ENCODE measurements around the gene BCKDHB.

DNA sequence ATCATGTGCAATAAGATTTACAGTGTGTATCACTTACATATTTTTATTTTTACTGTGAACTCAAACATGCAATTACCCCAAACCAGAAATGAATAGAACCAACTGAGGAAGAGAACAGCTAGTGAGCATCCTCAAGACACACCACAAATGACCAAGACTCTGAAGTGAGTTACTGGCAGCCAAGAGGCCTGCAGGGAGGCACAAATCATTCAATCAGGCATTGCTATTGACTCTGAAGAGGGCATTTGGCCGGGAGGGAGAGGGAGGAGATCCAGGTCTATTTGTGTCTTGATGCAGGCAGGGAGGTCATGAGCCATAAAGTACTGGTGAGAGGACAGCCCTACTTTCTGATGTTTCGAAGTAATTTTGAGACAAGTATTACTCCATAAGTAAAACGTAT, 257.7 kb downstream of the BCKDHB start:
- TF ChIP-seq, protein P1, sequence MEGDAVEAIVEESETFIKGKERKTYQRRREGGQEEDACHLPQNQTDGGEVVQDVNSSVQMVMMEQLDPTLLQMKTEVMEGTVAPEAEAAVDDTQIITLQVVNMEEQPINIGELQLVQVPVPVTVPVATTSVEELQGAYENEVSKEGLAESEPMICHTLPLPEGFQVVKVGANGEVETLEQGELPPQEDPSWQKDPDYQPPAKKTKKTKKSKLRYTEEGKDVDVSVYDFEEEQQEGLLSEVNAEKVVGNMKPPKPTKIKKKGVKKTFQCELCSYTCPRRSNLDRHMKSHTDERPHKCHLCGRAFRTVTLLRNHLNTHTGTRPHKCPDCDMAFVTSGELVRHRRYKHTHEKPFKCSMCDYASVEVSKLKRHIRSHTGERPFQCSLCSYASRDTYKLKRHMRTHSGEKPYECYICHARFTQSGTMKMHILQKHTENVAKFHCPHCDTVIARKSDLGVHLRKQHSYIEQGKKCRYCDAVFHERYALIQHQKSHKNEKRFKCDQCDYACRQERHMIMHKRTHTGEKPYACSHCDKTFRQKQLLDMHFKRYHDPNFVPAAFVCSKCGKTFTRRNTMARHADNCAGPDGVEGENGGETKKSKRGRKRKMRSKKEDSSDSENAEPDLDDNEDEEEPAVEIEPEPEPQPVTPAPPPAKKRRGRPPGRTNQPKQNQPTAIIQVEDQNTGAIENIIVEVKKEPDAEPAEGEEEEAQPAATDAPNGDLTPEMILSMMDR (optimal IDR thresholded peaks at IDR 0.05 in 1 of 3, IDR thresholded peaks at IDR 0.05 in 1 of 3, conservative IDR thresholded peaks at IDR 0.05 in 1 of 3; ENCODE audit: extremely low read depth in 1 of 3, insufficient read depth in 2 of 3, low read length in 3 of 3): no peak
- no peak for TF ChIP-seq EZH2 (IDR thresholded peaks at IDR 0.05; ENCODE audit: low read length)
